PC-9 (cell line): Measurements from ENCODE around the gene IL17C. TPM values are rescaled to one million over a fixed set of nuclear protein-coding genes. Genes with fewer than 3 reads are reported as not detected.
A peak's percentile ranks its signal among the peaks of the same experiment; 100 is the strongest.
"Not testable (repeated sequence)": the region's sequence is repeated elsewhere in the genome, so short reads cannot be mapped to it uniquely, and the experiment has no call there.

Experiments used
- BruUV-seq: library from RNA; stranded (reverse); fragments of 400-500 nt; replicated peaks from 2 replicates; lab custom pipeline; 2021; lab: Mats Ljungman, UMichigan
- CTCF ChIA-PET: fragments of 300-600 bp; sonication (Branson Sonifier 250); formaldehyde crosslinking; loops from one replicate; lab custom pipeline; 2022; ENCODE audit warnings: antibody characterized with exemption; lab: Charles Lee
- POLR2A ChIA-PET: fragments of 300-600 bp; sonication (Branson Sonifier 250); formaldehyde crosslinking; loops from one replicate; lab custom pipeline; 2022; ENCODE audit warnings: antibody characterized with exemption; ENCODE audit not compliant: unreplicated experiment; lab: Charles Lee
- DNase-seq, 2 experiments: peaks; one replicate each; pipeline versions ENCODE4 v3.0.0 to v3.0.0-alpha.2; 2015 to 2022; ENCODE audit warnings: mixed read lengths in 1 of 2
- H2AFZ ChIP-seq: fragments of 200-600 bp; sonication (generic); 2 replicates; pipeline ENCODE4 v1.8.1; 2017; ENCODE audit warnings: antibody characterized with exemption
- H3F3A ChIP-seq: fragments of 200-600 bp; sonication (generic); 2 replicates; pipeline ENCODE4 v1.8.1; 2017; ENCODE audit warnings: antibody characterized with exemption, mild to moderate bottlenecking, low read depth; ENCODE audit not compliant: insufficient read depth
- H3K27ac ChIP-seq: fragments of 200-600 bp; sonication (generic); 2 replicates; pipeline ENCODE4 v1.6.1; 2016; ENCODE audit warnings: mixed run types
- H3K27me3 ChIP-seq: fragments of 200-600 bp; sonication (generic); 2 replicates; pipeline ENCODE4 v1.6.1; 2016; ENCODE audit warnings: low read depth, mixed run types; ENCODE audit not compliant: insufficient read depth
- H3K36me3 ChIP-seq: fragments of 200-600 bp; sonication (generic); 2 replicates; pipeline ENCODE4 v1.6.1; 2016; ENCODE audit warnings: low read depth, mixed run types
- H3K4me1 ChIP-seq: fragments of 200-600 bp; sonication (generic); replicated peaks from 2 replicates; pipeline ENCODE4 v1.6.1; 2016; ENCODE audit warnings: mixed run types; ENCODE audit not compliant: insufficient read depth
- H3K4me2 ChIP-seq: fragments of 200-600 bp; sonication (generic); 2 replicates; pipeline ENCODE4 v1.6.1; 2017; ENCODE audit warnings: mixed run types
- H3K4me3 ChIP-seq: fragments of 200-600 bp; sonication (generic); 2 replicates; pipeline ENCODE4 v1.6.1; 2016; ENCODE audit warnings: mixed run types
- H3K79me2 ChIP-seq: fragments of 200-600 bp; sonication (generic); 2 replicates; pipeline ENCODE4 v1.6.1; 2017; ENCODE audit warnings: low read depth, mixed run types
- H3K9me2 ChIP-seq: fragments of 200-600 bp; sonication (generic); 2 replicates; pipeline ENCODE4 v1.8.1; 2017; ENCODE audit warnings: mild to moderate bottlenecking; ENCODE audit not compliant: insufficient read depth
- H3K9me3 ChIP-seq: fragments of 200-600 bp; sonication (generic); 2 replicates; pipeline ENCODE4 v1.8.1; 2016; ENCODE audit warnings: low read depth; ENCODE audit not compliant: insufficient read depth
- H4K20me1 ChIP-seq: fragments of 200-600 bp; sonication (generic); 2 replicates; pipeline ENCODE4 v1.8.1; 2017; ENCODE audit not compliant: insufficient read depth
- EZH2 ChIP-seq: fragments of 200-600 bp; sonication (generic); IDR thresholded peaks from 2 replicates; pipeline ENCODE4 v1.8.0; 2017; ENCODE audit warnings: antibody characterized with exemption, low read depth
- intact Hi-C: fragments of 100-400 bp; cut with micrococcal nuclease; formaldehyde crosslinking; loops from one replicate; pipeline ENCODE4 v1.10.0; 2022; ENCODE audit not compliant: unreplicated experiment
- total RNA-seq: library from RNA; stranded (reverse); gene quantifications from 2 replicates; pipeline ENCODE4 v1.2.3, GENCODE V29; 2021
- TF ChIP-seq, protein P1 (sequence below): fragments of 200-600 bp; sonication (generic); conservative IDR thresholded peaks from 2 replicates; pipeline ENCODE4 v1.6.1; 2017; ENCODE audit warnings: mixed run types, antibody characterized with exemption, mild to moderate bottlenecking, moderate library complexity

The IL17C gene
- total RNA-seq, 1 experiment from 2014 or later = not detected

DNA sequence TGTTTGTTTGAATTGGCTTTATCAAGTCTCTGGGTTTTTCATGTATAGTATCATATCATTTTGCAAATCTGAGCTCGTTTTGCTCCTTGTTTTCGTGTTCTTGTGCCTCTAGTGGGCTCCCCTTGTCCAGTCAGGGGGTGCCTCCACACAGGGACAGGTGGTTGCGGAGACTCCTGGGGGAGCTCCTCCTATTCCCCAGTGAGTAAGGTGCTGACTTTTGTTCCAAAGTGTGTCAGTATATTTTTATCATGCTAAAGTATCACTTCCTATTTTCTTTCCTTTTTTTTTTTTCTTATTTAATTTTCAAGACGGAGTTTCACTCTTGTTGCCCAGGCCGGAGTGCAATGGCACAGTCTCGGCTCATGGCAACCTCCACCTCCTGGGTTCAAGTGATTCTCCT is 30.3 kb upstream of the IL17C start:
- H3F3A ChIP-seq = no peaks in the 10 kb centered on the region
- no peaks in the 10 kb centered on the region for H3K9me3 ChIP-seq
- no peak overlapping the region for H3K27ac ChIP-seq
- no peaks in the 10 kb centered on the region for H3K4me1 ChIP-seq
- H3K4me3 ChIP-seq = no peak overlapping the region
- DNase-seq = no peak
- TF ChIP-seq, protein P1, sequence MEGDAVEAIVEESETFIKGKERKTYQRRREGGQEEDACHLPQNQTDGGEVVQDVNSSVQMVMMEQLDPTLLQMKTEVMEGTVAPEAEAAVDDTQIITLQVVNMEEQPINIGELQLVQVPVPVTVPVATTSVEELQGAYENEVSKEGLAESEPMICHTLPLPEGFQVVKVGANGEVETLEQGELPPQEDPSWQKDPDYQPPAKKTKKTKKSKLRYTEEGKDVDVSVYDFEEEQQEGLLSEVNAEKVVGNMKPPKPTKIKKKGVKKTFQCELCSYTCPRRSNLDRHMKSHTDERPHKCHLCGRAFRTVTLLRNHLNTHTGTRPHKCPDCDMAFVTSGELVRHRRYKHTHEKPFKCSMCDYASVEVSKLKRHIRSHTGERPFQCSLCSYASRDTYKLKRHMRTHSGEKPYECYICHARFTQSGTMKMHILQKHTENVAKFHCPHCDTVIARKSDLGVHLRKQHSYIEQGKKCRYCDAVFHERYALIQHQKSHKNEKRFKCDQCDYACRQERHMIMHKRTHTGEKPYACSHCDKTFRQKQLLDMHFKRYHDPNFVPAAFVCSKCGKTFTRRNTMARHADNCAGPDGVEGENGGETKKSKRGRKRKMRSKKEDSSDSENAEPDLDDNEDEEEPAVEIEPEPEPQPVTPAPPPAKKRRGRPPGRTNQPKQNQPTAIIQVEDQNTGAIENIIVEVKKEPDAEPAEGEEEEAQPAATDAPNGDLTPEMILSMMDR = no peak
- no peak for TF ChIP-seq EZH2
- intact Hi-C loops = no loop called here
- H3K4me2 ChIP-seq = no peak overlapping the region
- no peaks in the 10 kb centered on the region; the same call in 1 of the 2 replicates for H3K36me3 ChIP-seq
- BruUV-seq = no TSS peak
- H2AFZ ChIP-seq = no peak overlapping the region
- peaks cover 21% of the 10 kb centered on the region for H4K20me1 ChIP-seq
- H3K9me2 ChIP-seq = no peaks in the 10 kb centered on the region
- no peaks in the 10 kb centered on the region for H3K79me2 ChIP-seq
- POLR2A ChIA-PET = no interaction called here
- CTCF ChIA-PET = no interaction called here
- no peaks in the 10 kb centered on the region for H3K27me3 ChIP-seq

DNA sequence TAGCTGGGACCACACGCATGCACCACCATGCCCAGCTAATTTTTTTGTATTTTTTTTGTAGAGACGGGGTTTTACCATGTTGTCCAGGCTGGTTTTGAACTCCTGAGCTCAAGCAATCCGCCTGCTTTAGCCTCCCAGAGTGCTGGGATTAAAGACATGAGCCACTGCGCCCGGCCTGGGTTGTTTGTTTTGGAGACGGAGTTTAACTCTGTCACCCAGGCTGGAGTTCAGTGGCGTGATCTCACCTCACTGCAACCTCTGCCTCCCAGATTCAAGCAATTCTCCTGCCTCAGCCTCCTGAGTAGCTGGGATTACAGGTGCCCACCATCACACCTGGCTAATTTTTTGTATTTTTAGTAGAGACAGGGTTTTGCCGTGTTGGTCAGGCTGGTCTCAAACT is 28.9 kb upstream of the IL17C start:
- POLR2A ChIA-PET, H3K4me3 ChIP-seq: not testable (repeated sequence)

DNA sequence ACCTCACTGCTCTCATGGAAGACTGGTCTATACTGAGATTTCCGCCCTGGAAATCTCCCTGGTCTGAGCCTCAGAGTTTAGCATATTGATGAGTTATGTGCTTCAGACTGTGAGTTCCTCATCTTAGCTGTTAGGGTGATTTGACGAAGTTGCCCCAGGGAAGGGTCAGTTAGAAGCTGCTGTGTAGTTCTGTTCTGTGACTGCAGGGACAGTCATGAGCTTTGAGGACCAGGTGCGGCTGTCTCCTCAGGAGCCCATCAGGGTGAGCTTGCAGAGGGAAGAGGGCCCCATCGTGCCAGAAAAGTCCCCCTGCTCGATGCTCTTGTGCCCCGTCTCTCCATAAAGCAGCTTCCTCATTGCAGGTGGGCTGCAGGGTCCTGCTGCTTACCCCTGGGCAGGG is 28.3 kb upstream of the IL17C start:
- H3F3A ChIP-seq = no peaks in the 10 kb centered on the region
- no peaks in the 10 kb centered on the region for H3K9me3 ChIP-seq
- no peak overlapping the region for H3K4me3 ChIP-seq
- no peak overlapping the region for H3K27ac ChIP-seq
- TF ChIP-seq, protein P1 = peak; percentile 32; the same call in 1 of the 2 replicates
- no peak for TF ChIP-seq EZH2
- H3K4me2 ChIP-seq = no peak overlapping the region
- no peaks in the 10 kb centered on the region for H3K4me1 ChIP-seq
- peaks cover 32% of the 10 kb centered on the region for H4K20me1 ChIP-seq
- no peaks in the 10 kb centered on the region for H3K27me3 ChIP-seq
- BruUV-seq = no TSS peak
- intact Hi-C loops = no loop called here
- CTCF ChIA-PET = no interaction called here
- DNase-seq = peak in 1 of 2 experiments; percentile 10
- POLR2A ChIA-PET = no interaction called here
- H3K36me3 ChIP-seq = no peaks in the 10 kb centered on the region; the same call in 1 of the 2 replicates
- no peaks in the 10 kb centered on the region for H3K79me2 ChIP-seq
- no peaks in the 10 kb centered on the region for H3K9me2 ChIP-seq
- no peak overlapping the region for H2AFZ ChIP-seq

More for the DNA sequence above, 28.9 kb upstream of the IL17C start:
- H2AFZ ChIP-seq, CTCF ChIA-PET, H3K9me3 ChIP-seq, H3K9me2 ChIP-seq, H3K27me3 ChIP-seq, H3K36me3 ChIP-seq, H3K4me1 ChIP-seq, H3K79me2 ChIP-seq, H3K4me2 ChIP-seq, H3F3A ChIP-seq, H3K27ac ChIP-seq, BruUV-seq, intact Hi-C loops: not testable (repeated sequence)
- peaks cover 30% of the 10 kb centered on the region for H4K20me1 ChIP-seq
- peak in 1 of 2 experiments; percentile 22 for DNase-seq
